HG03159 (cell line): ENCODE results near the gene EML4.

ENCODE experiments used
- ATAC-seq: cut with Tn5 transposase; IDR thresholded peaks from one replicate; pipeline ENCODE4 v1.9.1; 2021; ENCODE audit warnings: mild to moderate bottlenecking, moderate library complexity; ENCODE audit not compliant: unreplicated experiment

The EML4 gene

DNA sequence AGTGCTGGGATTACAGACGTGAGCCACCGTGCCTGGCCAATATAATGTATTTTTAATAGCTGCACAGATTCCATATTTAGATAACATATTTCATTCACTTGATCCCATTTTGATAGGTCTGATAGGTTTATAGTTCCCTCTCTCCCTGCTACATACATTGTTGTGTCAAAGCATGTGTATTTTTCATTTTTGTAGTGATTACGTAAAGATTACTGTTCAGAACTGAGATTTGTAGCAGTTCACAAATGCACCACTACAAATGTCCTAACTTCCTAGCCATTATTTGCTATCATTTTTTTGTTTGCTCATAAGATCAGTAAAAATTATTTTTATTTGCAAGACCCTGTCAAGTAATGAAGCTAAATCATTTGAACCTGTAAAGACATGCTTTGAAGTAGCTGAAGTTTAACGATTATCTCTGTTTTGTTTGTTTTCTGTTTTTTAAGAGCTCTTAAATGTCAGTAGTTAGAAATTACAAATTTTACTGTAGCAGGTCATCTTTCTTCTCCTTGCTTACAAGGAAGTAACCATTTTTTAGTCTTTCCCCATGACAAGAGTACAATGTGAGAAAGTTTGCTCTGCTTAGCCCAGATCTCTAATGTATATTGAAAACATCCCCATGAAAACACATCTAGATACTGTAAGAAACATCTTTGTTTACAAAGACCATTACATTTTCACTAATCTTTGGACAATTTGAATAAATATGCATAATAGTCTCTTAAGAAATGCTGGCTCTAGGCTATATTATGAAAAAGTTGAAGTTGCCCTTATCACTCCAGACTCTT lies 54.1 kb downstream of the EML4 start:
- no peak for ATAC-seq

DNA sequence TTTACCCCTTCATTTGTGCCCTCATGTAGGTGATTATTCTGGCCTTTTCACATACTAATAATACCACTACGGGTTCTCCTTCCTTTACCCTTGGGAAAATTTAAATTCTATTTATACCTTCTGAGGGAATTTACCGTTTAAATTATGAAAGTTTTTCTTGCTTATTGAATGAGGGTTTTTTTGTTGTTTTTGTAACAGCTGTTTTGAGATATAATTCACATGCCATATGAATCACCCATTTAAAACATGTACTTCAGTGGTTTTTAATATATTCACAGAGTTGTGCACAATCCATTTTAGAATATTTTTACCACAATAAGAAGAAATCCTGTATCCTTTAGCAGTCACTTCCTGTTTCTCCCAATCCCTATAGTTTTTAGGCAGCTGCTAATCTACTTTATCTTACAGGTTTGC lies 54.7 kb downstream of the EML4 start:
- ATAC-seq, result no peak

DNA sequence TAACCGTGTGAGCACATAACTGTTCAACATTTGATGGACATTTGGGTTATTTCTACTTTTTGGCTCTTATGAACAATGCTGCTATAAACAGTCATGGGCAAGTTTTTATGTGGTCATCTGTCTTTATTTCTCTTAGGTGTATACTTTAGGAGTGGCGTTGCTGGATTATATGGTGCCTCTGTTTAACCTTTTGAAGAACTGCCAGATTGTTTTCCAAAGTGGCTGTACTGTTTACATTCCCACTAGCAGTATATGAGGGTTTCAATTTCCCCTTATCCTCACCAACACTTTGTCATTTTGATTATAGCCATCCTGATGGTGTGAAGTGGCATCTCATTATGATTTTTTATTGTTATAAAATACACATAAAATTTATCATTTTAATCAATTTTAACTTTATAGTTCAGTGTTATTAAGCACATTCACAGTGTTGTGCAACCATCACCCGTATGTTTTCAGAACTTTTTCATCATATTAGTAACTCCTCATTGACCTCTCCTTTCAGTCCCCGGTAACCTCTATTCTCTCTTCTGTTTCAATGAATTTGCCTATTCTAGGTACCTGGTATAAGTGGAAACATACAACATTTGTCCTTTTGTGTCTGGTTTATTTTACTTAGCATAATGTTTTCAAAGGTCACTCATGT lies 55.4 kb downstream of the EML4 start:
- ATAC-seq, result no peak

DNA sequence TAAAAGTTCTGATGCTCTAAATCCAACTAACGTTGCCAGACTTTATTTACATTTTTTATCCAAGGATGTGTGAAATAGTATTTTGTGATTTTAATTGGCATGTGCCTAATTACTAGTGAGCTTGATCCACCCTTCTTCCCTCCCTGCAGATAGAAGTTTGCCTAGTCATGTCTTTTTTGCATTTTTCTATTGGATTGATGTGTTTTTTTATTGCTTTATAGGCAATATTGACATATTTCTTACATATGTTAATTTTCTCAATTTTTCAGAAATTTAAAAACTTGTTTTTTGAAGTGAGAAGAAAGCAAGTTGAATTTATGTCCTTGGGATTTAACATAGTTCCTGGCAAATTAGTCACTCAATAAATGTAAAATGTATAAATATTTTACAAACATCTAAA lies 56.4 kb downstream of the EML4 start:
- no peak for ATAC-seq

DNA sequence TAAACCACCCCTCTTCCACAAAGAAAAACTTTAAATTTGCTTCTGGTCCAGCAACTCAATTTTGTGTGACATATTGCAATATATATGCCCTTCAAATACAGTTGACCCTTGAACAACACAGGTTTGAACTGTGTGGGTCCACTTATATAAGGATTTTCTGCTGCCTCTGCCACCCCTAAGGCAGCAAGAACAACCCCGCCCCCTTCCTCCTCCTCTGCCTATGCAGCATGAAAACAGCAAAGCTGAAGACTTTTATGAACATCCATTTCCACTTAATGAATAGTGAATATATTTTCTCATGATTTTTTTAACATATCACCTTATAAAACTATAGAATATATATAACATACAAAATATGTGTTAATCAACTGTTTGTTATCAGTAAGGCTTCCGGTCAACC lies 58.3 kb downstream of the EML4 start:
- no peak for ATAC-seq

DNA sequence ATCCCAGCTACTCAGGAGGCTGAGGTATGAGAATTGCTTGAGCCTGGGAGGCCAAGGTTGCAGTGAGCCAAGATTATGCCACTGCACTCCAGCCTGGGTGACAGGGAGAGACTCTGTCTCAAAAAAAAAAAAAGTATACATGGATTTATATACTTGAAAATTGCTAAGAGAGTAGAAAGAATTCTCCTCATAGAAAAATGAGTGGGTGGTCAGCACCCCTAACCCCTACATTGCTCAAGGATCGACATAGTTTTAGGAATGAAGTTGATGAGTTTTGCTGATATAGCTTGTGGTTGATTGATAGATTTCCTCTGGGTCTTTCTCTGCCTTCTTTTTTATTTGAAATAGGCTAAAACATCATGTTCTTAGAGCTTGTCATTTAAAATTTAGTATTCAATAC lies 58.9 kb downstream of the EML4 start:
- no peak for ATAC-seq

DNA sequence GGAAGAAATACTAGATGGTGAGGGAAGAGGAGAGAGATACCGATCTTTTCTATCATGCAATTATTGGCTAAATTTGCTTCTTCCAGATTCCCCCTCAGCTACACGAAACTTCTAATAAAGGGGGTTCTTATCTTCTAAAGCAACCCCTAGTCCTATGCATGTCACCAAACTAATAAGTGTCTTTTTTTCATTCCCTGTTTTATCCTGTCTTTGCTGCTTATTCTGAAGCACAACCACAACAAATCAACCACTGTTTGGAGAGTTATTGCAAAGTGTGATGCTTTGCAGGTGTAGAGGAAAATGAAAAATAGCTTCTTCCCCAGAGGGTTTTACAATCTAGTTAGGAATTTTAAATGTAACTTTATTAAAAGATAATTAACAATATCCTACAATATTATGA lies 60.8 kb downstream of the EML4 start:
- no peak for ATAC-seq

DNA sequence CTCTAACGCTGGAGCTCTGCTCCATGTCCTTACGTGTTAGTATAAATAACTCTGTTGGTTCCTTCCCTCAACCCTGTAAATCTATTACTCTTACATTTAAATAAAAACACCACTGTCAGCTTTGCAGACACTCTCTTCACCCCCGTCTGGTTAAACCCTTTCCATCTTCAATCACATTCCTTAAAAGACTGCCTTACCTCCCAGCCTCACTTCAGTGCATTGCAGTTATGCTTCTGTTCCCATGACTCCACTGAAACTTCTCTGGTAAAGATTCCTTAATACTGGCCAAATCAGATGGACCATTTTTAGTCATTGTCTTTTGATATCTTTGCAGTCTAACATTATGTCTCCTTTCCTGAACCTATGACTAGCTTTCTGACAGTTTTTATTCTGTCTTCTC lies 61.7 kb downstream of the EML4 start:
- ATAC-seq, result no peak

DNA sequence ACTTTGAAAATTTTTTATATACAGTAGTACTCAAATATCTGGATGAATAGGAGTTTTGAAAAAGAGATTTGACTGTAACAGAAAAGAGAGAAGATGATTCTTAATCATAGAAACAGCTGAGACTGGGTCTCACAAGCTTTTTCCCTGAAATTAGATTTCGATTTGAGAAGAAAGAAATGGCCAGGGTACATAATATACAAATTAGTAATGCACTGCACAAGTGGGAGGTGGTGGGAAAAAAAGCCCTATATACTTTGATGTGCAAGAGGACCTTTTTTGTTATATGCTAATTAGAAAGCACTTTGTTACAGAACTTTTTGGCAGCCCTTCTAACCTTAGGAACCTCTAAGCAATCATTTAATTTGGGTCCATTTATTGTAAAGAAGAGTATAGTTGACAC lies 62.9 kb downstream of the EML4 start:
- no peak for ATAC-seq

DNA sequence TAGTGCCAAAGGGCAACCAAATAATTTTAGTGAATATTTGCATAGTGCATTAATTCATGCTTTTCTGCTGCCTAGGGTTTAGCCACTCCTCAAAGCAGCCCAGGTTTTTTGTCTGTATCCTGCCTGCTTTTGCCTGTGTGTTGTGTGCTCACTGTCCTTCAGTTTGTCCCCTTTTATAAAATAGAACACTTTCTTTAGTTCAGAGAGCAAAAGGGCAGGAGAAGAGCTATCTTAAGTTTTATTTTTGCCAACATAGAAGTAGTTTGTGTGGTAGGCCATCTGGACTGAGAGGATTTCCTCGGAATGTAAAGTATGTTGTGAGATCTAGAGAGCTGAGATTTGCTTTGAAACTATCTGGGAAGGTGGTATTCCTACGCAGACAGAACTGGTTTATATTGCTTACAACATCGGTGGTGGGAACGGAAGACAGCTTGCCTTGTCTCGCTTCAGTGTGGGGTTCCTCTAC lies 64.9 kb downstream of the EML4 start:
- ATAC-seq, result no peak

DNA sequence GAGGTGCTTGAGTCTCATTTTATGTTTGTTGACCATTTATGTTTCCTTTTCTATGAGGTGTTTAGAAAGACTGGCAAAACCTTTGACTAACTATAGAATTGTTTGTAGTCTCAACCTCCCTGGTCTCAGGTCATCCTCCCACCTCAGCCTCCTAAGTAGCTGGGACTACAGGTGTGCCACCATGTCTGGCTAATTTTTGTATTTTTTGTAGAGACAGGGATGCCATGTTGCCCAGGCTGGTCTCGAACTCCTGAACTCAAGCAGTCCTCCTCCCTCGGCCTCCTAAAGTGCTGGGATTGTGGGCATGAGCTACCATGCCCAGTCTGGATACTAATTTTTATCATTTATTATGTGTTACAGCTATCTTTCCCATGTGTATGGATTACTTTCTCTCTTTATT lies 67.8 kb downstream of the EML4 start:
- ATAC-seq, result no peak

DNA sequence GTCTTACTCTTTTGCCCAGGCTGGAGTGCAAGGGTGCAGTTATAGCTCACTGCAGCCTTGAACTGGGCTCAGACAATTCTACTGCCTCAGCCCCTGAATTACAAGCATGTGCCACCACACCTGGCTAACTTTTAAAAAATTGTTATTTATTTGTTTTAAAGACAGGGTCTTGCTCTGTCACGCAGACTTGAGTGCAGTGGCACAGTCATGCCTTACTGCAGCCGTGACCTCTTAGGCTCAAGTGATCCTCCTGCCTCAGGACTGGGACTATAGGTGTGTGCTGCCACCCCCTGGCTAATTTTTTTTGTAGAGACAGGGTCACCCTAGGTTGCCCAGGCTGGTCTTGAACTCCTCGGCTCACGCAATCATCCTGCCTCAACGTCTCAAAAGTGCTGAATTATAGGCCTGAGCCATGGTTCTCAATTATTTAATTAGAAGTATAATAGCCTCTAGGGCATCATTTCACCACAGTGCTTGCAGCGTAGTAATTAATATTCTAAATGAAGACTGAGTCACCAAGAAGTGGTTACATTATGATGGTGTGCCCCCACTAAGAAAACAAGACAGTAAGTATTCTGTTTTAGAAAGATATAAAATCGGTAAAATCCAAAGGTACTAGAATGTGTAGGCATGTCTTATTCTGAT lies 69.6 kb downstream of the EML4 start:
- ATAC-seq, result peak; percentile 61

DNA sequence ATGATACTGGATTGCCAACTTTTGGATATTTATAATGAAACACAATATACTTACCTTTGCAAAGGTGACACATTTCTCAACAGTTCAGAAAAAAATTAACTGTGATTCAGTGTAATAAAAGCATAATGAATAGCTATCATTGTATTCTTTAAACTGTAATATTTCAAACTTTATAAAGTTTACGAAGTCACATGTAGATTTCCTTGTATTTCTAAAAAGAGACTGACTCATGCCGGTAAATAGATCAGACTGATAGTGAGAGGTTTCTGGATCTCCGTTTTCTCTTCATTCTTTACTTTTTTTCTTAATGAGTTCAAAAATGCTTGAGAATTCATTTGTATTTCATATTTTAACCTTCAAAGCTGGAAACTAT lies 70.1 kb downstream of the EML4 start:
- ATAC-seq, result no peak

DNA sequence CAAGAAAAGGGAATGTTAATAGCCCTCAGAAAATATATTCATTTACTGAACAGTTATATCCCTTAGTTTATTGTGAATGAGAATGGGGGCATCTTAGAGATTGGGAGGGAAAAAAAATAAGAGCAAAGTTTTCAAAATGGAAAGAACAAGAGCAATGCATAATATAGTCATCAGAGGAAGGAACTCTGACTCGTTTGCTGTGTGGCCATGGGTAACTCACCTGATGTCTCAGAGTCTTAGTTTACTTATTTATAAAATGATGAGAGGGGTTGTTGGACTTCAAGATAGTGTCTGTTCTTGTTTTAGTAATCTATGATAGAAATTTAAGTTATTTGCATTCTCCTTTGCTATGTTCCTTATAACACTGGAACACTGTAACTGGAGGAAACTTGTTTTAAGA lies 70.7 kb downstream of the EML4 start:
- no peak for ATAC-seq

DNA sequence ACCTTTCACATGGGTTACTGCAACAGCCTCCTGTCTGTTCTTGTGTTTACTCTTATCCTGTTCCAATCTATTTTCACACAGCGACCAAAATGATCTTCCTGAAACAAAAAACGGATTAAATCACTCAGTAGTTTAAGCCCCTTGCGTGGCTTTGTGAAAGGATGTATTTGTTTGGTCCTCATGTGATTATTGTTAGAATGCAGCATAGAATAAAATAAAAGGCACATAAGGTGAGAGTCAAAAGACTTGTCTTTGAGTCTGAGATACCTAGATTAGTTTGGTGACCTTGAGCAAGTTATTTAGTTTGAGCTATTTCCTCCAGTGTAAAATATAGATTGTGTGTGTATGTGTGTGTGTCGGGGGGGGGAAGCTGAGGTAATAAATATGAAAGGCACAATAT lies 72.4 kb downstream of the EML4 start:
- ATAC-seq, result no peak

DNA sequence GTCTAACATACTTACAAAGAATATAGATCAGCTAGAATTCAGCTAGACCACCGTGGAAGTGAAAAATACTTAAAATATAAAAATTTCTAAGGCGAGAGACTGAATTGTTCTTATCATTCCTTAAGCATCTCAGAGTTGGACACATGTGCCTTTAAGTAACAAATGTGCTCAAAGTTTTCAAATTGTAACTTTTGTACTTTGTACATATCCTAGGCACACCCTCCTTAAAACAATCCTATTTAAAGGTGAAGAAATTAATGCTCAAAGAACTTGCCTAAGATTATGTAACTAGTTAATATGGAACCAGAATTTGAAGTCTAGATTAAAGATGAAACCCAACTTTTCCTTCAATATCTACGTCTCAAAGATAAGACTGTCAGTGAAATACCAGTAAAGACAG lies 74.1 kb downstream of the EML4 start:
- ATAC-seq, result no peak

DNA sequence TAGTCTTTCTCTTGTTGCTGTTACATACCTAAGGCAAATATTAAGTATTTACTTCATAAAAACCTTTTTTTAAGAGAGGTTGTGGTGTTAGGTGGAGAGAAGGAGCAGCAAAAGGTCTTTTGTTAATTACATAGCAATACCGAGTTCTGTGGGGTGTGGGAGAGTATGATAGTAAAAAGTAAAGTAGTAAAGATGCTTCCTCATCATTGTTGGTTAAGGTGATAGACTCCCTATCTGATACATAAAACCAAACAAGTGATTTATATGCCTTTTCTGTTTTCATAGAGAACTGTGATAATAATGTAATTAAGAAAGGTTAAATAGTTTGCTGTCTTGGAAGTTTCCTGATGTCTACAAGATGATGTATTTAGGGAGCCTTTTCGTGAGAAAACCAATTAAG lies 75.4 kb downstream of the EML4 start:
- ATAC-seq, result no peak

DNA sequence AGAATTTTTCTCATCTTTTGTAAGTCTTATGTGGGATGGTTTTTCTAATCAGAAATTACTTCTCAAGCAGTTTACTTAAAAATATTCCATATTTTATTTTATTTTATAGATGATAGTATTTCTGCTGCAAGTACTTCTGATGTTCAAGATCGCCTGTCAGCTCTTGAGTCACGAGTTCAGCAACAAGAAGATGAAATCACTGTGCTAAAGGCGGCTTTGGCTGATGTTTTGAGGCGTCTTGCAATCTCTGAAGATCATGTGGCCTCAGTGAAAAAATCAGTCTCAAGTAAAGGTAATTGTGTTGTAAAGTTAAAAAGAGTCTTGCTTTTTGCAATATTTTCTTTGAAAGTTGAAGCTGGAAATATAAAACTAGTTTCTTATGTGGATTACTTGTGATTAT lies 76.2 kb downstream of the EML4 start:
- ATAC-seq, result no peak

DNA sequence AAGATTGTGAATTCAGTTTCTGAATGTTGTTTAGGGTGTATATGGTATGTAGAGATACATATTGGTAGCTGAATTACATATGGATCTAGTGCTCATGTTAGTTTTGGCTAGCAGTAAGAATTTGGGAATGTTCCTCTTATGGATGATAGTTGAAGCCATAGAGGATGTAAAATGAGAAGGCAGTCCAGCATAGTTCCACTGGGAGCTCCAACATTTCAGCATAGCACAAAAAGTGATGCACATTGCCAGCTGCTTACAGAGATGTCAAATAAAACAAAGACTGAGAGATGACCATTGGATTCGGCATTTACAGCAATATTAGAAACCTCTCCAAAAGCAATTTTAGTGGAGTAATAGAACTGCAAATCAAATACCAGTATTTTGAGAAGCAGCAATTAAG lies 77.4 kb downstream of the EML4 start:
- ATAC-seq, result no peak

DNA sequence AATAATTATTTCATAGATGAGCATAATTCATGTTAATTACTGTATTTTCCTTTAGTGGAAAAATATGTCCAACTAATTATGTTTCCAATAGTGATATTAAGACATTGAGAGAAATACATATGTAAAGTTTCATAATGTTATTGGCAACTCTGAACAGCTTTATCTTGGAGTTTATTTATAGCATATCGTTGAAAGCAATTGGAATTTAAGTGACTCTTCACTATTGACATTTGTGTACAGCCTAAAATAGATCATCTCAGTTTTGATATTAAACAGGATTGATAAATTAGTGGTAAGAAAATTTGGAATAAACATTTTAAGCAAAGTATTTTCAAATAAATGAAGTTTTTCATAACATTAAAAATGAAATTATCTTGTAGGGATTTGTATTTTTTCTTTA lies 79.7 kb downstream of the EML4 start:
- ATAC-seq, result no peak

DNA sequence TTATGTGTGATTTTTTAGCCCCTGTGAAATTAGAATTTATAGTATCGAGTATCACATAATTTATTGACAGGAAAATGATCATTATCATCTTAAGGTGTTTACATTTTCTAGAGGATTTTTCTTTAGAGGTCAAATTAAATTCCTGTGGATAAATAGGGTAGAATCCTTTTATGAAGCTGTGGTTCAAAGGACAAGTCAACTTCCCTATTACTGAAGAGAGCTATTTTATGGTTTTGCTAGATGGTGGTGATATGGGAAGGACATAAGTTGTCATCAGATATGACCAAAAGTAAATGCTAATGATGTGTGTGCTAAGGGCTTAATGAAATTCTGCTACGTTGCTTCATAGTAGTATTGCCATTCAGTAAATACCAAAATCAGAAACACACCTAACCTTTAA lies 80.1 kb downstream of the EML4 start:
- no peak for ATAC-seq

DNA sequence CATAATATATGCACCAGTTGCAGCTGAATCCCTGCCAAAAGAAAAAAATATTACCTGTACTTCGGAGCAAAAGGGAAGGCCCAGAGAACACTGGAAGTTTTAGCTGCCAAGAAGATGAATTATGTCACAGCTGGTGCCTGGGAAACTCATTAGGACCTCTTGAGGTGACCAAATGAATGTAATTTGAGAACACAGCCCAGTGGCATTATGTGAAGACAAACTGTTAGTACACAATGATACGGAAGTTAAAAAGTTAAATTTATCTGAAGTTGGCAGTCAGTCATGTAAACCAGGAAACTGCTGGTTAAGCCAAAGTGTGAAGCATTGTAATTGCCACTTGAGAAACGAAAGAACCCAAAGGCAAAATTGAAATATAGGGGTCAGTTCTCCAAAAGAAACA lies 80.7 kb downstream of the EML4 start:
- no peak for ATAC-seq
